Measurements from ENCODE around the gene CLSTN2. TPM values are rescaled to one million over a fixed set of nuclear protein-coding genes. Genes with fewer than 3 reads are reported as not detected.

Gene CLSTN2
- total and polyA plus RNA-seq, 10 donors = 0.02 to 0.22 (median 0.13) TPM; not detected in 1

- intact Hi-C loops (cut with DNase I; ENCODE audit: low total_unique reads) = no loop called here
- peaks cover 0 to 31% (median 8%) of the 10 kb centered on the region in 8 donors for H3K9me3 ChIP-seq
- 75 to 85% (median 80%) methylated on average over 5 of the region's 5 CpGs for WGBS, 5 donors
- no peak for DNase-seq
- H3K36me3 ChIP-seq = no peaks in the 10 kb centered on the region
- no peak overlapping the region for H3K4me3 ChIP-seq
- TF ChIP-seq POLR2A (IDR thresholded peaks at IDR 0.05) (no peak), CTCF (IDR thresholded peaks at IDR 0.05 in 8 of 11, conservative IDR thresholded peaks at IDR 0.05 in 3 of 11) (no peak), POLR2AphosphoS5 (IDR thresholded peaks at IDR 0.05) (no peak)
- no peak overlapping the region for H3K27ac ChIP-seq
- H3K4me1 ChIP-seq = no peaks in the 10 kb centered on the region
- H3K27me3 ChIP-seq (replicated peaks in 1 of 7) = peaks cover 0 to 27% (median 0%) of the 10 kb centered on the region in 7 donors
Observed at GRCh38 chr3:140522653-140523380, 587.8 kb downstream of the CLSTN2 start.

- Histone ChIP-seq H3K36me3 (no peaks in the 10 kb centered on the region), H3K4me1 (no peaks in the 10 kb centered on the region), H3K27ac (no peak overlapping the region), H3K27me3 (replicated peaks in 1 of 7) (peaks cover 0 to 27% (median 0%) of the 10 kb centered on the region in 7 donors), H3K9me3 (peaks cover 0 to 23% (median 3%) of the 10 kb centered on the region in 8 donors), H3K4me3 (no peak overlapping the region)
- WGBS, 5 donors = 35 to 86% (median 86%) methylated on average over 1 of the region's 1 CpG
- DNase-seq = no peak
- TF ChIP-seq CTCF (IDR thresholded peaks at IDR 0.05 in 8 of 11, conservative IDR thresholded peaks at IDR 0.05 in 3 of 11) (no peak), POLR2AphosphoS5 (IDR thresholded peaks at IDR 0.05) (no peak), POLR2A (IDR thresholded peaks at IDR 0.05) (no peak)
- intact Hi-C loops (cut with DNase I; ENCODE audit: low total_unique reads) = no loop called here
Observed at GRCh38 chr3:140523600-140523999, 588.6 kb downstream of the CLSTN2 start.

GRCh38 chr3:140527156-140527555, 592.2 kb downstream of the CLSTN2 start:
- Histone ChIP-seq H3K4me3 (no peak overlapping the region), H3K9me3 (peaks cover 0 to 7% (median 0%) of the 10 kb centered on the region in 8 donors), H3K36me3 (no peaks in the 10 kb centered on the region), H3K4me1 (no peaks in the 10 kb centered on the region), H3K27ac (no peak overlapping the region), H3K27me3 (replicated peaks in 1 of 7) (peaks cover 0 to 15% (median 0%) of the 10 kb centered on the region in 7 donors)
- TF ChIP-seq POLR2A (IDR thresholded peaks at IDR 0.05) (no peak), POLR2AphosphoS5 (IDR thresholded peaks at IDR 0.05) (no peak), CTCF (IDR thresholded peaks at IDR 0.05 in 8 of 11, conservative IDR thresholded peaks at IDR 0.05 in 3 of 11) (no peak)
- no peak for DNase-seq
- intact Hi-C loops (cut with DNase I; ENCODE audit: low total_unique reads) = no loop called here

GRCh38 chr3:140529096-140529495, 594.1 kb downstream of the CLSTN2 start:
- Histone ChIP-seq H3K27me3 (replicated peaks in 1 of 7) (no peaks in the 10 kb centered on the region), H3K4me1 (no peaks in the 10 kb centered on the region), H3K27ac (no peak overlapping the region), H3K9me3 (peaks cover 0 to 7% (median 0%) of the 10 kb centered on the region in 8 donors), H3K36me3 (no peaks in the 10 kb centered on the region), H3K4me3 (no peak overlapping the region)
- WGBS, 5 donors = 68 to 85% (median 74%) methylated on average over 5 of the region's 5 CpGs
- intact Hi-C loops (cut with DNase I; ENCODE audit: low total_unique reads) = no loop called here
- no peak for TF ChIP-seq POLR2A (IDR thresholded peaks at IDR 0.05)
- no peak for TF ChIP-seq CTCF (IDR thresholded peaks at IDR 0.05 in 8 of 11, conservative IDR thresholded peaks at IDR 0.05 in 3 of 11)
- TF ChIP-seq POLR2AphosphoS5 (IDR thresholded peaks at IDR 0.05) = no peak
- no peak for DNase-seq
